OCI-LY1 (cell line): ENCODE data around the gene FKBP15.

ENCODE experiments used
- H2AFZ ChIP-seq: fragments of 200-600 bp; sonication (generic), shearing (Covaris generic); 2 replicates; pipeline ENCODE4 v1.6.0; 2014; ENCODE audit warnings: antibody characterized with exemption, mild to moderate bottlenecking, low read length
- H3F3A ChIP-seq: fragments of 200-600 bp; sonication (generic), shearing (Covaris generic); 2 replicates; pipeline ENCODE4 v1.6.0; 2014; ENCODE audit warnings: mild to moderate bottlenecking, antibody characterized with exemption, low read length, moderate library complexity; ENCODE audit not compliant: insufficient read depth
- H3K27ac ChIP-seq: fragments of 200-600 bp; sonication (generic); 2 replicates; pipeline ENCODE4 v1.5.1; 2014; ENCODE audit warnings: low read length, mixed run types, mild to moderate bottlenecking, low read depth; ENCODE audit not compliant: poor library complexity, severe bottlenecking
- H3K27me3 ChIP-seq: fragments of 200-600 bp; sonication (generic); 2 replicates; pipeline ENCODE4 v1.6.0; 2014; ENCODE audit warnings: antibody characterized with exemption, mild to moderate bottlenecking, low read length, moderate library complexity; ENCODE audit not compliant: insufficient read depth
- H3K36me3 ChIP-seq: fragments of 200-600 bp; sonication (generic); 2 replicates; pipeline ENCODE4 v1.6.1; 2014; ENCODE audit warnings: mild to moderate bottlenecking, antibody characterized with exemption, low read length, moderate library complexity, mixed read lengths; ENCODE audit not compliant: insufficient read depth
- H3K4me1 ChIP-seq: fragments of 200-600 bp; sonication (generic); 2 replicates; pipeline ENCODE4 v1.5.1; 2014; ENCODE audit warnings: mild to moderate bottlenecking, low read length, moderate library complexity; ENCODE audit not compliant: insufficient read depth, severe bottlenecking
- H3K4me2 ChIP-seq: fragments of 200-600 bp; sonication (generic), shearing (Covaris generic); 2 replicates; pipeline ENCODE4 v1.6.1; 2014; ENCODE audit warnings: low read length
- H3K4me3 ChIP-seq: fragments of 200-600 bp; sonication (generic); 2 replicates; pipeline ENCODE4 v1.5.1; 2014; ENCODE audit warnings: low read length, low read depth, mild to moderate bottlenecking, mixed read lengths; ENCODE audit not compliant: poor library complexity, severe bottlenecking
- H3K79me2 ChIP-seq: fragments of 200-600 bp; shearing (Covaris generic); 2 replicates; pipeline ENCODE4 v1.6.1; 2016; ENCODE audit warnings: mixed run types, low read length, mixed read lengths; ENCODE audit not compliant: insufficient read depth
- H3K9ac ChIP-seq: fragments of 200-600 bp; sonication (generic), shearing (Covaris generic); 2 replicates; pipeline ENCODE4 v1.6.1; 2014; ENCODE audit warnings: mild to moderate bottlenecking, low read length, mixed read lengths
- H3K9me2 ChIP-seq: fragments of 200-600 bp; sonication (generic), shearing (Covaris generic); 2 replicates; pipeline ENCODE4 v1.6.1; 2014; ENCODE audit warnings: low read depth, mild to moderate bottlenecking, low read length, mixed read lengths
- H3K9me3 ChIP-seq: fragments of 200-600 bp; shearing (Covaris generic); 2 replicates; pipeline ENCODE4 v1.6.1; 2014; ENCODE audit warnings: low read length, mixed read lengths
- H4K20me1 ChIP-seq: fragments of 200-600 bp; sonication (generic), shearing (Covaris generic); 2 replicates; pipeline ENCODE4 v1.6.0; 2016; ENCODE audit warnings: mild to moderate bottlenecking, low read length; ENCODE audit not compliant: insufficient read depth
- CTCF ChIP-seq: fragments of 200-600 bp; sonication (generic), shearing (Covaris generic); IDR thresholded peaks from 2 replicates; pipeline ENCODE4 v1.5.1; 2017; ENCODE audit warnings: mild to moderate bottlenecking, antibody characterized with exemption, low read length, moderate library complexity, mixed read lengths
- EZH2 ChIP-seq: fragments of 200-600 bp; sonication (generic), shearing (Covaris generic); IDR thresholded peaks from 2 replicates; pipeline ENCODE4 v1.8.0; 2017; ENCODE audit warnings: borderline replicate concordance, mixed run types, mild to moderate bottlenecking, antibody characterized with exemption, low read length, moderate library complexity, mixed read lengths

FKBP15 gene

GRCh38 chr9:113244556-113244955 is 23.5 kb upstream of the FKBP15 start:
- no peaks in the 10 kb centered on the region for H3F3A ChIP-seq
- H3K36me3 ChIP-seq = no peaks in the 10 kb centered on the region
- no peak overlapping the region for H2AFZ ChIP-seq
- no peaks in the 10 kb centered on the region for H3K27me3 ChIP-seq
- H3K9me3 ChIP-seq = no peaks in the 10 kb centered on the region
- no peaks in the 10 kb centered on the region for H3K79me2 ChIP-seq
- H4K20me1 ChIP-seq = no peaks in the 10 kb centered on the region
- H3K9ac ChIP-seq = no peak overlapping the region
- H3K4me1 ChIP-seq = peaks cover 6% of the 10 kb centered on the region
- H3K4me3 ChIP-seq = no peak overlapping the region
- no peaks in the 10 kb centered on the region for H3K9me2 ChIP-seq
- no peak overlapping the region for H3K4me2 ChIP-seq
- no peak overlapping the region for H3K27ac ChIP-seq
- TF ChIP-seq EZH2 (no peak), CTCF (no peak)

GRCh38 chr9:113241161-113241560 is 20.1 kb upstream of the FKBP15 start:
- Histone ChIP-seq H3K36me3 (no peaks in the 10 kb centered on the region), H2AFZ (no peak overlapping the region), H3K27me3 (no peaks in the 10 kb centered on the region), H3K4me3 (no peak overlapping the region), H3K79me2 (no peaks in the 10 kb centered on the region), H3K4me2 (no peak overlapping the region), H3K9ac (no peak overlapping the region), H3F3A (no peaks in the 10 kb centered on the region), H4K20me1 (no peaks in the 10 kb centered on the region), H3K27ac (no peak overlapping the region), H3K9me3 (no peaks in the 10 kb centered on the region), H3K4me1 (peaks cover 6% of the 10 kb centered on the region), H3K9me2 (no peaks in the 10 kb centered on the region)
- no peak for TF ChIP-seq CTCF
- no peak for TF ChIP-seq EZH2

DNA sequence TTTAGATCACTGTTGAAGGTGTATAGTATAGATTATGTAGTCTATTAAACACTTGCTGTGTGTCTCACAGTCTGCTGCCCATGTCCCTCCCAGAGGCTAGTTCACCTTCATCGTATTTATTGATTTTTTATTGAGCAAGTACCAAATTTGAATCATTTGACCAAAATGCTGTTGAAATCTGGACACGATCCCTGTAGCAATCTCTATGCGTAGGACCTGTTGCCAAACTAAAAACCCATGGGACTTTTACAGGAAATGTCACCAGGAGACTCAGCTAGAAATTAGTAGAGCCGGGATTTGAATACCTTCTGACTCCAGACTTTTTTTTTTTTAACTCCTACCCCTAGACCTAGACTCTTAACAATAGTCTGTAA is 17.8 kb upstream of the FKBP15 start:
- H3K9me3 ChIP-seq = no peaks in the 10 kb centered on the region
- H3K4me1 ChIP-seq = no peaks in the 10 kb centered on the region
- H4K20me1 ChIP-seq = no peaks in the 10 kb centered on the region
- H3K4me2 ChIP-seq = no peak overlapping the region
- no peaks in the 10 kb centered on the region for H3K36me3 ChIP-seq
- no peak overlapping the region for H3K4me3 ChIP-seq
- H3K9me2 ChIP-seq = no peaks in the 10 kb centered on the region
- no peak overlapping the region for H2AFZ ChIP-seq
- TF ChIP-seq CTCF (no peak), EZH2 (no peak)
- no peaks in the 10 kb centered on the region for H3F3A ChIP-seq
- H3K9ac ChIP-seq = no peak overlapping the region
- H3K27me3 ChIP-seq = no peaks in the 10 kb centered on the region
- H3K79me2 ChIP-seq = no peaks in the 10 kb centered on the region
- H3K27ac ChIP-seq = no peak overlapping the region
